HG02571 (cell line): ENCODE data around the gene NCK1.
"Not testable (repeated sequence)": the region's sequence is repeated elsewhere in the genome, so short reads cannot be mapped to it uniquely, and the experiment has no call there.

Experiments
- ATAC-seq: cut with Tn5 transposase; IDR thresholded peaks from one replicate; pipeline ENCODE4 v1.9.1; 2021; ENCODE audit warnings: mild to moderate bottlenecking, moderate library complexity; ENCODE audit not compliant: unreplicated experiment

The NCK1 gene

DNA sequence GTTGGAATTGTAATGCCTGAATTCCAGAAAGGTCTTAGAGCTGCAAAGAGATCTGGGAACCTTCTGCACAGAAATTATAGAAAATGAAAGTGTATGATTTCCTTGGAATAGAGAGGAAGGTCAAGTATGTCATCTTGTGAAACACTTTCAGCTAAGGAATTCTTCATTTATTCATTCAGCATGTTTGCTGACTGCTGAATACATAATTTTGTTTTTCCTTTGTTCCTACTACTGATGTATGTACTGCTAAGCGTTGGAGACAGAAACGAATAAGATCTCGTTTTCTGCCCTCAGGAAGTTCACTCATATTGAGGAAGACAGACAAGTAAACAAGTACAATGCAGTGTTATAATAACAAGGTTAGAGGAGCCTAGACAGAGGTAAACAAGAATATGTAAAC is 81.4 kb downstream of the NCK1 start:
- ATAC-seq, result no peak

DNA sequence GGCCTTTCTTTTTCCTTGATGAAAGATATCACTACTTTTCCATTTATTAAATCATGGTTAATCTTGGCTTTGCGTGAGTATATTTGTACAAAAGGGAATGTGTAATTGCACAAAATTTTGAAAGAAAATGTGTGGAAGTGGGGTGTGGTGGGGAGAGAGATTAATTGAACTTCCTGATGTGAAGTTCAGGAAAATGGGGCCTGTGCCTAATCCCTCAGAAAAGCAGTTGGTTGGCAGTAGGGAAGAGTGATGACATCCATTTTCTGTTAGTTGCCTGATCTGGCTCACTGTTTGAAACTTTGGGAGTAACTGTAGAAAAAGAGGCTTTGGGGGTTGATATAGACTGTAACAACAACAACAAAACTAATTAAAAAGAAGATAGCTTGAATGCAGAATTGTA is 85.0 kb downstream of the NCK1 start:
- no peak for ATAC-seq

DNA sequence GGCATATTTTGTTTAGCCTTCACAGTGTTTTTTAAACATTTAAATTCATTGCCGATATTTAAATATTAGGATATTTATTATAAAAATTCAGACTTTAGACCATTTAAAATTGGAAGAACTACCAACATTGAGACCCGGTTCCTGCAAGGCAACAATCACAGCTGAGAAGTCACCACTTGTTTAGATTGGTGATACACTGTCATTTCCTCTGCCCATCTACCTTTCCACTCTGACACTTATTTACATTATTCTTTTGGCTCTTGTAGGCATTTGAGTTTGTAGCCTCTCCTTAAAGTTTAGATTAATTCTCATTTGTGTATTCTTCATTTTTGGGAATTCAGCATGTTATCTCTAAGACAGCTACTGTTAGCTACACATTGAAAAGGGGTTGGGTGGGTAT is 85.5 kb downstream of the NCK1 start:
- ATAC-seq, result no peak

DNA sequence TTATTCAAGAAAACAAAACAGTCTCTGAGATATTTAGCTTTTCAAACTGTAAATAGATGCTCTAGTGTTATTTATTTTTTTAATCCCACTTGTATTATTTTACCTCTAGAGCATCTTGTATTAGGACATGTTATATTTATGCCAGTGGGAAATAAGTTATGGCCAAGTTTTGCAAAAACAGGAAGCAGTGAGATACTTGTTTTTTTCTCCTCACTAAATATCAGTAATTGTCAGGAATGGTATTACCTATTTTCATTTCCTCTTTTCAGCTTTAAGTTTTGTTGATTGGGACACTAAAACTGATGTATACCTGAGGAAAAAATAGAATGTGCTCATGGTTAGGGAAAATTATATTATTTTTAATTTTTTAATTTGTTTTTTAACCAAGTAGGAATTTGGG is 87.1 kb downstream of the NCK1 start:
- no peak for ATAC-seq

DNA sequence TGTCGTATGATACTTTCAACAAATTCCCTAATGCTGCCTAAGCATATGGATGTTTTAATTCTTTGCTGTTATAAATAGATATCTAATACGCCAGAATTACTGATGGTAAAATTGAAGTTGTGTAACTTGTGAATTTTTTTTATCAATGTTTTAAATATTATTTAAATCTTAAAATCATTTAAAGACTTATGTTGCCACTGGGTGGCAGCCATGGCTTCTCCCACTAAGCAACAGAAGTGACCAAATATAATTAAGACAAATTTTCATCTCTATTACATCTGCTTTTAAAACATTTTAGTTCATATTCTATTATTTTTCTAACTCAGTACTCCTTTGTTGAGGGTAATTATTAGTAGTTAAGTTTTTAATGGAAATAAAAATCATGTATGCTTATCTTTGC is 87.7 kb downstream of the NCK1 start:
- no peak for ATAC-seq

DNA sequence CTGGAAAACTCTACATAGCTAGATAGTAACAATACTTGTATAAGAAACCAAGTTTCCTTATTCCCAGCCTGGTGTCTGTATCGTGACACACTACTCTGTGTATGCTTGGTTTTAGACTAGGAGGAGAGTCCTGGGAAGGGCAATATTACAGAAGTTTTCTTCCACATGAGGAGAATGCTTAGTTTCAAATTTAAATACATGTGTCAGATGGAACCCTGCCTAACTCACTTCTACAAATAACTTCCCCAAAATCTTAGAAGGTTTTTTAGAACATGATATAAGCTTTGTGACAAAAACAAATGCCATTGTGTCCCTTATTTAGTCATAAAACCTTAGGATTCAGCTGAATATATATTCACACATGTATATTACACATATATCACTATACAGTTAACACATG is 88.6 kb downstream of the NCK1 start:
- ATAC-seq, result no peak

DNA sequence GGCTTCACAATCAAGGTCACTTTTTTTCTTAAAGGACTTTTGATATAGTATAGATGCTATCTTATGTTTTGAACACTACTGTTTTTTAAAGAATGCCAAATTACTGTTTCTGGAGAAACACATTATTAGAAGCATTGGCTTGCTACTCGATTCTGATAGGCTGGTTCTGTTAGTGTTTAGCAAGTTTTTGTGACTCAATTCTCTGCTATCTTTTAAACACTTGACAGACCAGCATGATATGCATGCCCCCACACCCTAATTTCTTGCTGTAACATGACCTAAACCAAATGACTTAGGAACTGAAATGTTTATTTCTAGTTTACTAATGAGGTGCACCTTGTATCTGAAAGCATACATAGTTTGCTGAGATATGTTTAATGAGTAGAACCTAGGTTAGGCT is 90.3 kb downstream of the NCK1 start:
- no peak for ATAC-seq

DNA sequence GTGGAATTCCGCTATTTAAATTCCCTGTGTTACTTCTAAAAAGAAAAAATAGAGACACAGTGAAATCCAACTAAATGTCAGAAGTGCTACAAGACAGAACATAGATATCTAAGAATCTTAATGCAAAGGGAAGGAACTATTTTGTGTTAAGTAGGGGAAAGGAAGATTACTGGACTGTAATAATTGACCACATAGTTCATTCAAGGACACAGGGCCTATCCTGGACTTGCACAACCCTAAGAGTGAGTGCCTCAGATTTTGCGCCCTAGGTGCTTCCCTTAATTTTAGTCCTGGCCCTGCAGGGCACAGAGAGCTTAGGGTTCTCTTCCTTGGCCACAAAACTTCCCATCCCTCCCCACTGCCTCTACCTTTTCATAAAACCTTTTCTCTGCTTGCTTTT is 92.2 kb downstream of the NCK1 start:
- ATAC-seq, result no peak

DNA sequence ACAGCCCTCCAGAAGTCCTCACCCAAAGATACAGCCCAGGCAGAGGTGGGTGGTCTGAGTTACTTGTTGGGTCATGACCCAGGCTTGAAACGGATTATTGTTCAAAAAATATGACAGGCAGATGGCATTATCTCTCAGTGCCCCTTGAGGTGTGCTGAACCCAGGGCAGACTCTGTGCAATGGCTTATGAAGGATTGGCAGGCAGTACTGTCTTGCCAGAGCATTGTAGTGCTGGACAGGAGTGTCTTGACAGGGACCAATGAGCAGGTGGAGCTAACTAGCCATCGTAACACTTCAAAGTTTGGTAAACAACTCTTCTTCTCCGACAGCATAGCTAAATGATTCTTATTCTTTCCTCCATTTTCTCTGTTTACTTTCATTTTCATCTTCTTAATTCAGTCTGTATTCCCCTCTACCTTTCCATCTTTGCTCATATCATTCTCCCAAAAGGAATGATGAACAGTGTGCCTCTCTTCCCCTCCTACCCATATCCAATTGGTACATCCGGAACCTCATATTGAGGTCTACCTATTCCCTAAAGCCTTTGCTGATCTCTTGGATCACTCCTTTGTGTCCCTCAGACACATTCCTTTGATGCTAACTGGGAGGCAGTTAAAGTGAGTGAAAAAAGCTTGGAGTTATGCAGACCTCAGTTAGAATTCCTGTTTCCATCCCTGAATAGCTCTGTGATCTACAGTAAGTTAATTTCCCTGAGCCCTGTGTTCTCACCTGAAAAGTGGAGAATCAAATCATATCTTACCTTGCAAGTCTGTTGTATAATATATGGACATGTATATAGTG is 93.2 kb downstream of the NCK1 start:
- ATAC-seq, result no peak

DNA sequence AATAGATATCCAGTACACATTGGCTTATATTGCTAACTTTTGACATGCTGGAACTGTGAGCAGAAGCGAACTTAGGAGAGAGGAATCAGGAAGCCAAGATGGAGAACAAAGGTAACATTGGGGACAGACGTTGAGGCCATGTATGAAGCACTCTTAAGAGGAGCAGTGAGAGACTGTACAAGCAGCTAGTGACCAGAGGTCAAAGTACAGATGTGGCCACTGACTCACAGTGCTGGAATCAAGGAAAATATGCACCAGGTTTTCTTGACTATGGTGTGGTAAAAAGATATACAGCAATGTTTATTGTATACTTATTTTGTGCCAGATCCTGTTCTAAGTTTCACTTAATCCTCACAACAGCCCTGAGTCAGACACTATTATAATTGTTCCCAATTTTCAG is 93.8 kb downstream of the NCK1 start:
- no peak for ATAC-seq

DNA sequence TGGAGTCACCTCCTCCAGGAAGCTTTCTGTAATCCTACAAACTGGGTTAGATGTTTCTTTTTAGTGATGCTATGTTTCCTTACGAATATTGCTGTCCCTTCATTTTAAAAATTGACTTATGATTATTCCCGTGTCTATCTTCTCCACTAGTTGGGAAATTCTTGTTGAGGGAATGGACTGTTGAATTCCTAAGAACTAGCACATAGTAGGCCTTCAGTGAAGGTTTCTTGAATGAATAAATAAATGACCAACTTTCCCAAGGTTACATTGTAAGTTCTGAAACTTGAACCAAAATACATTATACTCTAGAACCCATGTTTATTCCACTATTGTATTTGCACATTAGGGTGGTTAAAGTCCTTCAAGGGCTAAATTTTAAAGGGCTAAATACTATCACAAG is 95.0 kb downstream of the NCK1 start:
- ATAC-seq, result no peak

DNA sequence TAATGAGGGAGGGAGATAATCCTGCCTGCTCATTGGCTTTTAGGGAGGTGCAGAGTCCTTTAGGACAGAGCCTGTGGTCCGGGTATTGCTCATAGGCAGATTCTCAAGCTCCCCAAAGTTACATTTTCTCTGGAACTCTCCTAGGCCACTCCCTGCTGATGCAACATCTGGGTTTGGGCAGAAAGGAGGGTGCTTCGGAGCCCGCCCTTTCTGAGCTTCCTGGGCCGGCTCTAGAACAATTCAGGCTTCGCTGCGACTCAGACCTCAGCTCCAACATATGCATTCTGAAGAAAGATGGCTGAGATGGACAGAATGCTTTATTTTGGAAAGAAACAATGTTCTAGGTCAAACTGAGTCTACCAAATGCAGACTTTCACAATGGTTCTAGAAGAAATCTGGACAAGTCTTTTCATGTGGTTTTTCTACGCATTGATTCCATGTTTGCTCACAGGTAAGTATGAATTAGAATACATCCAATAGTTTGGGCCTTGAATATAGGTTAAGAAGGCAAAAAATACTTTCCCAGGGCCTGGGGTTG is 95.8 kb downstream of the NCK1 start, which contains the start of gene IL20RB:
TSS of gene IL20RB (plus strand) at position 233 of the 538 bp plus-strand sequence. CDS start at position 364, 131 bp downstream.
- ATAC-seq, result no peak

DNA sequence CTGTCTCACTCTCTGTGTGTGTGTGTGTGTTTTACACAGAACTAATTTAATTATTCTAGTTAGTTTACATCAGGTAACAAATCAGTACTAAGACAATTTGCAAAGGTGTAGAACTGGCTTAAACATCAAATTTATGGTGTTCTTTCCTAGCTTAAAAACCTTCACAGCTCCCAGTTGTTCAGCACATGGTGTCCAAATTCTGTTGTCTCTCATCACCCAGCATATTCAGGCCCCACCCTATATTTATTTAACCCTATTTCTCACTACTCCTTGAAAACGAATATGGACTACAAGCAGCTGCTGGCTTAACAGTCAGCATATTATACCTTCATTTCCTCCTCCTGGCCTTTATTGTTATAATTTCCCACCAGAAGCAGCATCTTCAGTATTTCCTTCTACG is 96.9 kb downstream of the NCK1 start:
- ATAC-seq, result no peak

DNA sequence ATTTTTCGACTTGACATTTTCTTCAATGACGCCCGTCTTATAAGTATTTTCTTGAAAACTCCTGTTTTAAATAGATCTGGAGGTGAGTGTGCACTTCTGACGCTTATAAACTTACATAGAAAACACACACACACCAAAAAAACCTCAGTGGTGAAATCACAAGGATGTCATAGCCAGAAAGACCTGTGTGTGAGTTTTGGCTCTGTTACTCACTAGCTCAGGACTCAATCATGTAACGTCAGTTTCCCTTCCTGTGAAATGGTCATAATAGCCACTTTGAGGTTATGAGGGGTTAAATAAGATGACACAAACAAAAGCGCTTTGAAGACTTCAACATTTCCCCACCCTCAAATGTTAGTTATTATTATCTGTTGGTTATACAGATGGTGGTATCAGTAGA is 97.6 kb downstream of the NCK1 start:
- ATAC-seq, result no peak

DNA sequence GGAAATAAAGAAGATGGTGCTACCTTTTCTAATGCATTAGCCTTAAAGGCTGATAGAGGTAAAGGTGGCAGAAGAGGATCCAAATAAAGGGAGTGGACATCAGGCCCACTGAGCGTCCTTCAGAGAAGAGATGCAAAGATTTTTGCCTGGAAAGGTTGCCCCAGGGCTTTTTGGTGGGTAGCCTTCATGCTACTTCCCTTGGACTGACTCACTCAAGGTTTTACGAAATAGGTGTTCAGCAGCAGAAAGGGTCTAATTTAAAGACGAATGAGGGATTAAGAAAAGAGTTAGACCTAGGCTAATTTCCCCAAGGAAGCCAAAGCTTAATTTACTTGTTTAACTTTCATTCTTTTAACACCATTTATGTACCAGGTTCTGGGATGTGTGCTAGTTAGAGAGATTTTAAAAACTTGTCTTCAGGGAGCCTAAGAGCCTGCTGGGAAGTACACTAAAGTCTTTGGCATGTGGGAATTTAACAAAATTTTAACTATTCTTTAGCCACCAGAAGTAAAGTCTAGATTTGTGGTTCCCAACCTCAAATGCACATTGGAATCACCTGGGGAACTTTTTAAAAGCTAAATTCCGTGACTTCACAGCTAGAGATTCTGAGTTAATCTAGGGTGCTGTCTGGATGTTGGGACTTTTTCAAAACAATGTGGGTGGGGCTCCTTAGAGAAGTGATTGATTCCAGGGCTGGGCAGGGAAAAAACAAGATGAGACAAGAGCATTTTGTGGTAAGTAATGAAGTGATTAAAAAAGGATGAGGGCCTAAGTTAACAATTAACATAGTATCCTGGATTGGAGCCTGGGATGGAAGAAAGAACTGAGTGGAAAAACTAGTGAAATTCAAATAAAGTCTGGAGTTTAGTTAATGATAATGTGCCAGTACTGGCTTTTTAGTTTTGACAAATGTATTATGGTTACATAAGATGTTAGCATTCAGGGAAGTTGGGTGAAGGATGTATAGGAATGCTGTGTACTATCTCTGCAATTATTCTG is 99.1 kb downstream of the NCK1 start:
- no peak for ATAC-seq

DNA sequence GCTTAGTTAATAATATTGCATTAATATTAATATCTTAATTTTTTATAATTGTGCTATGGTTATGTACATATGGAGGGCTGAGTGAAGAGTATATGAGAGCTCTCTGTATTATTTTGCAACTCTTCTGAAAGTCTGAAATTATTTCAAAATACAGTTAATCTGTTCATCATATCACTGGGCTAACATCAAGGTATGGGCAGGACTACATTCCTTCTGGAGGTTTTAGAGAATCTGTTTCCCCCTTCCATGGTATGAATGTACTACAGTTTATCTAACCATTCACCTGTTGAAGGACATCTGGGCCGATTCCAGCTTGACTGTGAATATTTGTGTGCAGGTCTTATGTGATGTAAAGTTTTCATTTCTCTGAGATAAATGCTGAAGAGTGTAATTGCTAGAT is 100.9 kb downstream of the NCK1 start:
- ATAC-seq, result no peak

DNA sequence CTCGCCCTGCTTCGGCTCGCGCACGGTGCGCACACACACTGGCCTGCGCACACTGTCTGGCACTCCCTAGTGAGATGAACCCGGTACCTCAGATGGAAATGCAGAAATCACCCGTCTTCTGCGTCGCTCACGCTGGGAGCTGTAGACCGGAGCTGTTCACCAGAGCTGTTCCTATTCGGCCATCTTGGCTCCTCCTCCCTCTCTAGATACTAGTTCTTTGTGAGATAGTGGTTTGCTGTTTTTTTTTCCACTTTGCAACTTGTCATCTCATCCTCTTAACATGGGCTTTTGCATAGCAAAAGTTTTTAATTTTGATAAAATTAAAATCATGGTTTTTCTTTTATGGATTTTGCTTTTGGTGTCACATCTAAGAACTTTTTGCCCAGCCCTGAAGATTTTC is 107.5 kb downstream of the NCK1 start:
- ATAC-seq, result not testable (repeated sequence)

DNA sequence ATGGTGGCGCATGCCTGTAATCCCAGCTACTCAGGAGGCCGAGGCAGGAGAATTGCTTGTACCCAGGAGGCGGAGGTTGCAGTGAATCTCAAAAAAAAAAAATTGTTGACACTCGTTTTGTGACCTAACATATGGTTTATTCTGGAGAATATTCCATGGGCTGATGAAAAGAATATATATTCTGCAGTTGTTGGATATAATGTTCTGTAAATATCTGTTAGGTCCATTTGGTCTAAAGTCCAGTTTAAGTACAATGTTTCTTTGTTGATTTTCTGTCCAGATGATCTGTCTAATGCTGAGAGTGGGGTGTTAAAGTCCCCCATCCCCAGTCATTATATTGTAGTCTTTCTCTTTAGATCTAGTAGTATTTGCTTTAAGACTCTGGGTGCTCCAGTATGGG is 111.3 kb downstream of the NCK1 start:
- ATAC-seq, result no peak

DNA sequence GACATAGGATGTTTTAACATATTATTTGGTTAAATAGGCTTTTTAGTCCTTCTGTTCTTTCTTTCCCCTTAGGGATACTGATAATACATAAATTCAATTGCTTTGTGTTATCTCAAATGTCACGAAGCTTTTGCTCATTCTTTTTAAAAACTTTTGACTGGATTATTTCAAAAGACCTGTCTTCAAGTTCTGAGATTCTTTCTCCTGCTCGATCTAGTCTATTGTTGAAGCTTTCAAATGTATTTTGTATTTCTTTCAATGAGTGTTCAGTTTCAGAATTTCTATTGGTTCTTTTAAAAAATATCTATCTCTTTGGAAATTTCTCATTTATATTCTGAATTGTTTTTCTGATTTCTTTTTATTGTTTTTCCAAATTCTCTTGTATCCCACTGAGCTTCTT is 112.7 kb downstream of the NCK1 start:
- ATAC-seq, result no peak

DNA sequence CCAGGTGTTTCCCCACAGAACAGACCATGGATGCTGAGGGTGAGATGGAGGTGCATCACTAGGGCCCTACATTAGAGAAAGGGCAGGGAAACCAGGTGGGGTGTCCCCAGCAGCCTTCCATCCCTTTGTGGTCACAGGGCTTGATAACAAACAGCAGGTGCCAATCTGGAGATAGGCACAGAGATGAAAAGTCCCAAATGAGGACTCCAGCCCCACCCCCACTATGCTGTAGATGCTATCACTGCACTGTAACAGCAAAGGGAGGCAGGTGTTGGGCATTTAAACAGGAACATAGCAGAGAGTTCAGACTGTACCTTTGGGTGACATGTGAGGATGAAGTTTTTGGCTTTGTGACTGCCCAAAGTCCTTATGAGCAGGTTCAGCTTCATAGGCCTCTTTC is 117.2 kb downstream of the NCK1 start:
- ATAC-seq, result no peak

DNA sequence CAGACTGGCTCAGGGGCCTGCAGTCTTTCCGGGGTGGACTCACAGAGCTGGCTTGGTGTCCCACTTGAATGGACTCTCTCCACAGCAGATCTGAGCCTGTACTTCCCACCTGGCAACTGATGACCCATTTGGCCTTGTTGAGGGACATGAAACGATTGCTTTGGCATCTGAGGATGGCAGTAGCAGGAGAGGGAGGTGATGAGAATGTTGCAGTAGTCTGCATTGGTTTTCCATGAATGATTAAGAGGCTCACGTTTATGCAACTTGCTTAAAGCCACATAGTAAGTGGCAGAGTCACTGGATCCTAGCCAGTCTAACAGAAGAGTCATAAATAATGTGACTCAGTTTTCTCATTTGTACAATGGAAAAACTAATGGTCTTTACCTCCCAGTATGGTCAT is 117.7 kb downstream of the NCK1 start:
- ATAC-seq, result no peak

DNA sequence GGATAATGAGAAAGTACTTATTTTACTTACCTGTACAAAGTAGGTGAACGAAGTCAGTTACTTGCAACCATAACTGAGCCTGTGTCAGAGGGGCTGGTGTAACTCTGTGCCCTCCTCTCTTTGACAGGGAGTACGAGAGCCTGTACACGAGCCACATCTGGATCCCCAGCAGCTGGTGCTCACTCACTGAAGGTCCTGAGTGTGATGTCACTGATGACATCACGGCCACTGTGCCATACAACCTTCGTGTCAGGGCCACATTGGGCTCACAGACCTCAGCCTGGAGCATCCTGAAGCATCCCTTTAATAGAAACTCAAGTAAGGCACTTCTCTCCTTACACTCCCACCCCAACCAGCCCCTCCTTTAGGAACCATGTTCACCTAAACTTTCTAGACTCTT is 120.0 kb downstream of the NCK1 start:
- ATAC-seq, result no peak
